ENCODE results near the gene CDKN1C.

Gene CDKN1C

GRCh38 chr11:2899080-2899783, 13.7 kb upstream of the CDKN1C start:
- in situ Hi-C loops (cut with HindIII; ENCODE audit: low pct_unique_long_range_greater_than_20kb, low sequenced_read_pairs): no loop called here
- TF ChIP-seq JUND (IDR thresholded peaks at IDR 0.05; ENCODE audit: low read depth): no peak
- peak in 1 of 2 experiments; percentile 54 for DNase-seq (ENCODE audit: low read depth in 1 of 2, low spot score in 1 of 2)

DNA sequence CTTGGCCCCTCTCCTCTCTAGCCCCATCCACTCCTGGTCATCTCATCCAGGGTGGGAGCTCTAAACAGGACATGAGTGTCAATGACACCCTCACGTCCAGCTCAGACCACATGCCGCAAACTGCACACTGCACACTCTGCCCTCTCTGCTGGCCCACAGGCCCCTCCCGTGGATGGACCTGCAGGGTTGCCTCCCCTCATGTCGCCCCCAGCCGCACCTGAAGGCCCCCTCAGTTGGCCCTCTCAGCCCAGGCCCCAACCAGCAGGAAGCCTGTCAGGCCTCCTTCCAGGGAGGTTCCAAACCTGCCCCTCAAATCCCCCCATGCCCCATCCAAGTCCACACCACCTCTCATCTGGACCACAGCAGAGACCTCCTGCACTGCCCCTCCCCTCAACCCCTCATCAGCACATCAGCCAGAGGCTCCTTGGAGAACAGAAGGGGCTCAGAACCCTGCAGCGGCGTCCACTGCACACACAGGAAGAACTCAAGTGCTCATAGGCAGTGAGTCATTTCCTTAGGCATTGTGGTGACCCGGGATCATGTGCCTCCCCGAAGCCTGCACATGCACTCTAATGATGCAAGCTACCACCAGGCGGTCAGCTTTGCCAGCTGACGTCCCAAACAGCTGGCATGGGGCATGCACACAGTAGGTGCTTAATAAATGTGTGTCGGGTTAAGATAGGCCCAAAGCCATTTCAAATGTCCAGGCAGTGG, 12.9 kb upstream of the CDKN1C start:
- DNase-seq (ENCODE audit: low read depth in 1 of 2, low spot score in 1 of 2): no peak
- in situ Hi-C loops (cut with HindIII; ENCODE audit: low pct_unique_long_range_greater_than_20kb, low sequenced_read_pairs): no loop called here
- TF ChIP-seq JUND (IDR thresholded peaks at IDR 0.05; ENCODE audit: low read depth): no peak

- TF ChIP-seq JUND (IDR thresholded peaks at IDR 0.05; ENCODE audit: low read depth): no peak
- no peak for DNase-seq (ENCODE audit: low read depth in 1 of 2, low spot score in 1 of 2)
- in situ Hi-C loops (cut with HindIII; ENCODE audit: low pct_unique_long_range_greater_than_20kb, low sequenced_read_pairs): no loop called here
Measured at GRCh38 chr11:2897048-2897447, 11.5 kb upstream of the CDKN1C start.

GRCh38 chr11:2896047-2896446, 10.5 kb upstream of the CDKN1C start:
- TF ChIP-seq JUND (IDR thresholded peaks at IDR 0.05; ENCODE audit: low read depth): no peak
- in situ Hi-C loops (cut with HindIII; ENCODE audit: low pct_unique_long_range_greater_than_20kb, low sequenced_read_pairs): no loop called here
- DNase-seq (ENCODE audit: low read depth in 1 of 2, low spot score in 1 of 2): no peak

GRCh38 chr11:2893935-2894334, 8.4 kb upstream of the CDKN1C start:
- in situ Hi-C loops (cut with HindIII; ENCODE audit: low pct_unique_long_range_greater_than_20kb, low sequenced_read_pairs): no loop called here
- DNase-seq (ENCODE audit: low read depth in 1 of 2, low spot score in 1 of 2): no peak
- TF ChIP-seq JUND (IDR thresholded peaks at IDR 0.05; ENCODE audit: low read depth): no peak

DNA sequence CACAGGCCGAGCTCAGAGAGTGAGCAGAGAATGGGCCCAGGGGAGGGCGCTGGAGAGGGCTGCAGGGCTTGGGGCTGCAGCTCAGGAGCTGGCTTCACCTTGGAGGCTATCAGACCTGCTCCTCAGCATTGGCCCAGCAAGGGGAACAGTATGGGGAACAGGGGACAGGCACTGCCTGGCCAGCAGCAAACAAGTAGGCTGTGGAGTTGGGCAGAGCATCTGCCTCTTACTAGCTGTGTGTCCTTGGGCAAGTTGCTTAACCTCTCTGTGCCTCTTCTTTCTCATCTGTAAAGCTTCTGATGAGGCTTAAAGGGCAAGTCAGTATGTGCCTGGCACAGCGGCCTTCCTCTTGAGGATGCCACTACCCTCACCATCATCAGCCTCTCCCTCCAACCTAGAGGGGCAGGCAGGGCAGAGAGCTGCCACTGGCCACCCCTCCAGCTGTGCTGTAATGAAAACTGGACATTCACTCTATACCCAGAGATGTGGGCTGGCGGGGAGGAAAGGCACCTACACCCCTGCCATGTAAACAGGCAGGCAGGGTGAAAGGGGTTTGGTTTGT, 7.5 kb upstream of the CDKN1C start:
- no peak for TF ChIP-seq JUND (IDR thresholded peaks at IDR 0.05; ENCODE audit: low read depth)
- in situ Hi-C loops (cut with HindIII; ENCODE audit: low pct_unique_long_range_greater_than_20kb, low sequenced_read_pairs): no loop called here
- peak in 1 of 2 experiments; percentile 40 for DNase-seq (ENCODE audit: low read depth in 1 of 2, low spot score in 1 of 2)

DNA sequence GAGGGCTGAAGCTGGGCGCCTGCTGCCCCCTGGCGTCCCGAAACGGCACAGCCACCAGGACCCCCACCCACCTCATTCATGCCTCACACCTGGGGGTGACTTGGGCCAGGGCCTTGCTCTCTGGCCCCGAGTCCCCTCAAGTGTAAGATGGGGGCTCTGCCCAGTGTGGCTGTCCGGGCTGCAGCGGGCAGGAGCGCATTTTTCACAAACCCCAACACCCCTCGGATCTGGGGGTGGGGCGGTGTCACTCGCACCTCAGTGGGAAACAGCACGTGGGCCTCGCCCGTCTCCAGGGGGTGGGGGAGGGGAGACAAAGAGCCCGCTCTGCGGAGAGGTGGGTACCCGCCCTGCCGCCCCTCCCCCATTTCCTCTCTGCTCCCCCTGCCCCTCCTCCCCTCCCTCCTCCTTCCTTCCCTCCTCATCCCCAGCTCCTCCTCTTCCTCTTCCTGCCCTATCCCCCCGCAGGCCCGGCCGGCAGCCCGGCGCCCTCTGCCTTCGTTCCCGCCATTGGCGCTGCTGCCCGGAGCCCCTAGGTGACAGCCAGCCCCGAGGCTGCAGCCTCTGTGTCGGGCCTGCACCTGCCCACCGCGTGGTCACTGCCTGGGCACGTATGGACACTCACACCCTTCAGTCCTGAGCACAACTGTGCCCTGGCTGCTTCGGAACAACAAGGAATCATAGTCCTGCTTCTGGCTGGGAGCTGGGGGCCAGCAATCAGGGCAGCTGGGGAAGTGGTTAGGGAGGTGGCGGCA, 6.8 kb upstream of the CDKN1C start:
- DNase-seq (ENCODE audit: low read depth in 1 of 2, low spot score in 1 of 2): peak in 1 of 2 experiments; percentile 61
- no peak for TF ChIP-seq JUND (IDR thresholded peaks at IDR 0.05; ENCODE audit: low read depth)

GRCh38 chr11:2891326-2892214, 6.0 kb upstream of the CDKN1C start:
- DNase-seq (ENCODE audit: low read depth in 1 of 2, low spot score in 1 of 2): no peak
- in situ Hi-C loops (cut with HindIII; ENCODE audit: low pct_unique_long_range_greater_than_20kb, low sequenced_read_pairs): no loop called here
- no peak for TF ChIP-seq JUND (IDR thresholded peaks at IDR 0.05; ENCODE audit: low read depth)

More for the DNA sequence above, 6.8 kb upstream of the CDKN1C start:
- in situ Hi-C loops (cut with HindIII; ENCODE audit: low pct_unique_long_range_greater_than_20kb, low sequenced_read_pairs): no loop called here

GRCh38 chr11:2890466-2891294, 5.1 kb upstream of the CDKN1C start:
- in situ Hi-C loops (cut with HindIII; ENCODE audit: low pct_unique_long_range_greater_than_20kb, low sequenced_read_pairs): no loop called here
- TF ChIP-seq JUND (IDR thresholded peaks at IDR 0.05; ENCODE audit: low read depth): no peak
- DNase-seq (ENCODE audit: low read depth in 1 of 2, low spot score in 1 of 2): no peak

DNA sequence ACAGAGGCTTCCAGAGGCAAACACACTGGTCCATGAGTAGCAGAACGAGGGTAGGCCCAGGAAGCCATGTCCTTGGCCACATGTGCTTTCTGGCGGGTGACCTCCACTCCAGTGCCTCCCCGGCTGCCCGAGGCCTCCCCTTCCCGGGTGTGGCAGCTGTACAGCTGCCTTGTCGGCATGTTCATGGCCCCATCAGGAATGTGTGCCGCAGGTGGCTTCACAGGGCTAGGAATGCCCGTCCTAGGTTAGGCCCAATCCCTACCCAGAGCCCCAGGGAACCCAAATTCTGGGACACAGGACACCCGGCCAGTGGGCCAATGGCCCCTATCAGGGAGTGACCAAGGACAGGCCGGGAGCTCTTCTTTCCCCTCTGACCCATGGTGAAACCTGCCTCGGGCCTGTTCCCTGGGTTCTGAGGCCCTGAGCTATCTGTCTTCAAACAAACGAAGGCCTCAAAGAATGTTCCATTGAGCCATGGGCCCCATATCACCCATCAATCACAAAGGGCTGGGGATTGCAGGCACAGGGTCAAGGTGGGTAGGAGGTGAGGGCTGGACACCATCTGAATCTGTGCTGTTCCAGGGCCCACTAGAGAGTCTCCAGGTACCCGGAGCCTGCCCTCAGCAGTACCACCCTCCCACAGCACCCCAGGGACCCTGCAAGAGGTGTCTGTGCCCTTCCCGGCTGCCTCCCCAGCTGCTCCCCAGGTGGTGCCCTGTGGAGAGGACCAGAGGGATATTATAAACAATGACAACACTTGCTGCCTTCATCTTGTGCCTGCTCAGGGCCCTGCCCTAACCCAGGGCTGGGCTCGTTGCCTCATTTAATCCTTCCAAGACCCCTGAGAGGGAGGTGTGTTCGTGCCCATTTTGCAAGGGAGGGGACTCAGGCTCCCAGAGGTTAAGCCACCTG, 4.0 kb upstream of the CDKN1C start:
- DNase-seq (ENCODE audit: low read depth in 1 of 2, low spot score in 1 of 2): no peak
- in situ Hi-C loops (cut with HindIII; ENCODE audit: low pct_unique_long_range_greater_than_20kb, low sequenced_read_pairs): no loop called here
- no peak for TF ChIP-seq JUND (IDR thresholded peaks at IDR 0.05; ENCODE audit: low read depth)
